ENCODE data around the gene RPA3.

RPA3 gene

DNA sequence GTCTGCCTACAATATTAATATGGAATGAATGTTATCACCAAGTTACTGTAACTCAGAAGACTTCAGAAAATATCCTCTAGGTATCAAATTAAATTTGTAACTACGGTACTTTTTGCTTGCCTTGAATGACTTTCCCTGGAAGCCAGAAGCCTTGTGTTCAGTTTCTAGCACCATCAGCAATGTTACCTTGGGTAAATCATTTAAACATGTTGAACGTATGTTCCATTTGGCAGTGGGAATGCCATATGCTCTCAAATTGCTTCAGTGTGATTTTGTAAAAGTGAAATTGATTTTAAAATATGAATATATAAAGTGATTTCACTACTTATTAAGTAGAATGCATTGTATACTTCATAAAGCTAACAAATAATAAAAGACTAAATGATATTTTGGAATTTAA is 11.2 kb downstream of the RPA3 start:
- Histone ChIP-seq H3K27ac (ENCODE audit: insufficient read depth, low read length, poor library complexity, severe bottlenecking) (no peak overlapping the region), H3K27me3 (replicated peaks; ENCODE audit: control insufficient read depth, insufficient read depth, low read length, poor library complexity, severe bottlenecking) (no peaks in the 10 kb centered on the region), H3K9me3 (ENCODE audit: control insufficient read depth, low read length) (no peaks in the 10 kb centered on the region), H3K4me3 (ENCODE audit: insufficient read depth, low read depth, low read length, poor library complexity, severe bottlenecking) (no peak overlapping the region), H3K36me3 (ENCODE audit: control insufficient read depth, insufficient read depth, low read length) (no peaks in the 10 kb centered on the region), H3K4me1 (ENCODE audit: control insufficient read depth, insufficient read depth, low read length, poor library complexity, severe bottlenecking) (no peaks in the 10 kb centered on the region)
- no peak for DNase-seq

DNA sequence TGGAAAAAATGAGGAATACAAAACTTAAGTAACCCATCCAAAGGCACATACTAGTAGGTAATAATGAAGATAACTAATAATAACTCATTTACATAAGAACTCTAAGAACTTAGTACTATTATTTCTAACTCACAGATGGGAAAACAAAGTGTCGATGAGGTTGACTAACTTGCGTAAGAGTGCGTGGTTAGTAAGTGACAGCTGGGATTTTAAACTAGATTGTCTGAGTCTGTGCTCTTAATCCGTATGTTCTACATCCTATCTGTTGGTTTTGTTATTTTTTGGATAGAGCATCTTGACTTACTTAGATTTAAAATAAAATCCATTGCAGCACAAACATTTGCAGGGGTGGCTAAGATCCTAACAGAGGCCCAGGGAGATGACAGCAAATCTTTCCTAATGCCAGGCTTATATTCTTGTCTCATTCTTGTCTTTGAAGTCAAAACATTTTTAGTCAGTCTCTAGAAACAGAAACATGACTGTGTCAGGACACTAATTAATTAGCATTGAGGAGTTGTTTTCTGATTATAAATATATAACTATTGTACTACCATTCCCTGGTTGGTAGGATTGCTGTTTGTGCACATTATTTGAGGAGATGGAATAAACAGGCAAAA is 11.7 kb downstream of the RPA3 start:
- Histone ChIP-seq H3K27me3 (replicated peaks; ENCODE audit: control insufficient read depth, insufficient read depth, low read length, poor library complexity, severe bottlenecking) (no peaks in the 10 kb centered on the region), H3K4me1 (ENCODE audit: control insufficient read depth, insufficient read depth, low read length, poor library complexity, severe bottlenecking) (no peaks in the 10 kb centered on the region), H3K4me3 (ENCODE audit: insufficient read depth, low read depth, low read length, poor library complexity, severe bottlenecking) (no peak overlapping the region), H3K36me3 (ENCODE audit: control insufficient read depth, insufficient read depth, low read length) (no peaks in the 10 kb centered on the region), H3K9me3 (ENCODE audit: control insufficient read depth, low read length) (no peaks in the 10 kb centered on the region), H3K27ac (ENCODE audit: insufficient read depth, low read length, poor library complexity, severe bottlenecking) (no peak overlapping the region)
- no peak for DNase-seq

DNA sequence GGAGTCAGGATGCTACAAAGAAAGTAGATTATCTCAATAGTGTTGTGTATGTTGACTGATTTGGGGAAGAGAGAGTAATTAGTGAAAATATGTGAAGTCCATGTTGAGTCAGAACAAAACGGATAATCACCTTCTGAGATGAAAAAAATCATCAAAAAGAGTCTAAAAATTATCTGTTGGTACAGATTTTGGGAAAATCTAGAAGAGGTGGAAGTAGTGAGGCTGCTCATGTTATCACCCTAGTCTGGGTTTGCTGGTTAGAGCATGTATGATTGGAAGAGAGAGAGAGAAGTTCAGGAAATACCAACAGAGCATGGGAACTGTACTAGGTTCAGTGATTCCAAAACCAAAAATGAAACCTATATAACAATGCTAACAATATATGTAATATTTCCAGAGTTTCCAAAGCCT is 12.3 kb downstream of the RPA3 start:
- no peaks in the 10 kb centered on the region for H3K27me3 ChIP-seq (replicated peaks; ENCODE audit: control insufficient read depth, insufficient read depth, low read length, poor library complexity, severe bottlenecking)
- H3K36me3 ChIP-seq (ENCODE audit: control insufficient read depth, insufficient read depth, low read length) = no peaks in the 10 kb centered on the region
- no peak for DNase-seq
- H3K9me3 ChIP-seq (ENCODE audit: control insufficient read depth, low read length) = no peaks in the 10 kb centered on the region
- no peaks in the 10 kb centered on the region for H3K4me1 ChIP-seq (ENCODE audit: control insufficient read depth, insufficient read depth, low read length, poor library complexity, severe bottlenecking)
- H3K4me3 ChIP-seq (ENCODE audit: insufficient read depth, low read depth, low read length, poor library complexity, severe bottlenecking) = no peak overlapping the region
- no peak overlapping the region for H3K27ac ChIP-seq (ENCODE audit: insufficient read depth, low read length, poor library complexity, severe bottlenecking)

DNA sequence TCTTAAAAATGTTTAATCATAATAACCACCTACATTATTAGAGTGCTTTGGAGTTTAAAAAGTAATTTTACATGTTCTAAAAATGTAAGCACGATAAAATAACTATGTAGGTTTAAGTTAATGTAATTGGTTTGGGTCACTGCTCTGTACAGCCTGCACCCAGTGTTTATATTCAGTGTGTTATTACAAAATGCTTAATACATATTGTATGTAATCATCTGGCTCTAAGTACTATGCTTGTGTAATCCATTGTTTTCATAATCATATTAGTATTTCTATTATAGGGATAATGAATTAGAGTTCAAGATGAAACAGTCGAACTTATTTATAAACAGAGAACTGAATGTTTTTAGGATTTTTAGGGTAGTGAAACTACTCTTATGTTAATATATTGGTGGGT is 13.1 kb downstream of the RPA3 start:
- Histone ChIP-seq H3K27me3 (replicated peaks; ENCODE audit: control insufficient read depth, insufficient read depth, low read length, poor library complexity, severe bottlenecking) (no peaks in the 10 kb centered on the region), H3K9me3 (ENCODE audit: control insufficient read depth, low read length) (no peaks in the 10 kb centered on the region), H3K4me3 (ENCODE audit: insufficient read depth, low read depth, low read length, poor library complexity, severe bottlenecking) (no peak overlapping the region), H3K36me3 (ENCODE audit: control insufficient read depth, insufficient read depth, low read length) (no peaks in the 10 kb centered on the region), H3K4me1 (ENCODE audit: control insufficient read depth, insufficient read depth, low read length, poor library complexity, severe bottlenecking) (no peaks in the 10 kb centered on the region), H3K27ac (ENCODE audit: insufficient read depth, low read length, poor library complexity, severe bottlenecking) (no peak overlapping the region)
- no peak for DNase-seq

DNA sequence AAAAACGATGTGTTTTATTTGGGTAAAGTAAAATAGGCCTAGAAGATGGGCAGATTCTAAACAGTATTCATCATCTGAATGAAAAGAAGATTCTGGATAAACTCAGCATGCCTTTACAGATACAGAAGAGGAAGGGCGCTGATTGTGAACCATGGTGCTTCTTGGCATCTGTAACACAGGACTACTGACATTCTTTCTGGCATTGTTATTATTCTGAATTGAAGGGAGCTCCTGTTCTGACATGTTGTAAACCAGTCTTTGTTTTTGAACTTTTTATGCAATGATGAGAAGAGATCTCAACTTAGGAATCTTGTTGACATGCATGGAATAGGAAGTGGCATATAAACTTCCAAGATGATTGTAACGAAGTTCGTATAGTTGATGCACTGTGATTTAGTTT is 13.5 kb downstream of the RPA3 start:
- Histone ChIP-seq H3K36me3 (ENCODE audit: control insufficient read depth, insufficient read depth, low read length) (no peaks in the 10 kb centered on the region), H3K9me3 (ENCODE audit: control insufficient read depth, low read length) (no peaks in the 10 kb centered on the region), H3K4me1 (ENCODE audit: control insufficient read depth, insufficient read depth, low read length, poor library complexity, severe bottlenecking) (no peaks in the 10 kb centered on the region), H3K4me3 (ENCODE audit: insufficient read depth, low read depth, low read length, poor library complexity, severe bottlenecking) (no peak overlapping the region), H3K27me3 (replicated peaks; ENCODE audit: control insufficient read depth, insufficient read depth, low read length, poor library complexity, severe bottlenecking) (no peaks in the 10 kb centered on the region), H3K27ac (ENCODE audit: insufficient read depth, low read length, poor library complexity, severe bottlenecking) (no peak overlapping the region)
- no peak for DNase-seq

DNA sequence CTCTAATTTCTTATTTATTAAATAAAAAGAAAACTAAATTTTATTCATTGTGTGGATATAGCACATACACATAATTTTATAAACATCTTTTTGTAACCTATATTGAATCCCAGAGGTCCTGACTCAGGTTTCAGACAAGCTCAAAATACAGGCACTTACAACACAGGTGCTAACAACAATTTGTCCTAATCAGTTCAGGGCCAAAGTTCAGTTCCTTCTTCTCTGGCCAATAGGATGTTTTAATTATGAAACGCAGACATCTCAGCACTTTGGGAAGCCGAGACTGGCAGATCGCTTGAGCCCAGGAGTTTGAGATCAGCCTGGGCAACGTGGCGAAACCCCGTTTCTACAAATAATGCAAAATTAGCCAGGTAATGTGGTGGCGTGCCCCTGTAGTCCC is 15.0 kb downstream of the RPA3 start:
- Histone ChIP-seq H3K27ac (ENCODE audit: insufficient read depth, low read length, poor library complexity, severe bottlenecking) (no peak overlapping the region), H3K36me3 (ENCODE audit: control insufficient read depth, insufficient read depth, low read length) (no peaks in the 10 kb centered on the region), H3K27me3 (replicated peaks; ENCODE audit: control insufficient read depth, insufficient read depth, low read length, poor library complexity, severe bottlenecking) (no peaks in the 10 kb centered on the region), H3K4me1 (ENCODE audit: control insufficient read depth, insufficient read depth, low read length, poor library complexity, severe bottlenecking) (no peaks in the 10 kb centered on the region), H3K4me3 (ENCODE audit: insufficient read depth, low read depth, low read length, poor library complexity, severe bottlenecking) (no peak overlapping the region), H3K9me3 (ENCODE audit: control insufficient read depth, low read length) (no peaks in the 10 kb centered on the region)
- no peak for DNase-seq

DNA sequence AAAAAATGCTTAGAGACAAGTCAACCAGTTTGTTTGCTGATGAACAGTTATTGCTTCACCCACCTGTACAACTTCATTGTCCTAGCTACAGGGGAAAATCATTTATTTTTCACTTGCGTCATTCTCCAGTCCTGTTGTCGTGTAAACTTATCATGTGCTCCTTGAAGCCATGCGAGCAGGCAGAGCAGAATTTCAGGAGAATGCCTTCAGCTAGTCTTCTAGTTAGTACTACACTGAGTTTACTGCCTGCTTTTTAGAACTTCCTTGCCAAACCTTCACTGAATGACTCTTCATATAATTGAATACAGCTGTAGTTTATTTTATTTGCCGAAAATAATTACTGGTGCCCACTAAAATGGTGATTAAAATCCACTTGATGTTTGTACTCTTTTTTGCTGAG is 15.6 kb downstream of the RPA3 start:
- H3K9me3 ChIP-seq (ENCODE audit: control insufficient read depth, low read length) = no peaks in the 10 kb centered on the region
- no peak overlapping the region for H3K27ac ChIP-seq (ENCODE audit: insufficient read depth, low read length, poor library complexity, severe bottlenecking)
- no peak overlapping the region for H3K4me3 ChIP-seq (ENCODE audit: insufficient read depth, low read depth, low read length, poor library complexity, severe bottlenecking)
- no peaks in the 10 kb centered on the region for H3K4me1 ChIP-seq (ENCODE audit: control insufficient read depth, insufficient read depth, low read length, poor library complexity, severe bottlenecking)
- DNase-seq = no peak
- no peaks in the 10 kb centered on the region for H3K36me3 ChIP-seq (ENCODE audit: control insufficient read depth, insufficient read depth, low read length)
- H3K27me3 ChIP-seq (replicated peaks; ENCODE audit: control insufficient read depth, insufficient read depth, low read length, poor library complexity, severe bottlenecking) = no peaks in the 10 kb centered on the region

DNA sequence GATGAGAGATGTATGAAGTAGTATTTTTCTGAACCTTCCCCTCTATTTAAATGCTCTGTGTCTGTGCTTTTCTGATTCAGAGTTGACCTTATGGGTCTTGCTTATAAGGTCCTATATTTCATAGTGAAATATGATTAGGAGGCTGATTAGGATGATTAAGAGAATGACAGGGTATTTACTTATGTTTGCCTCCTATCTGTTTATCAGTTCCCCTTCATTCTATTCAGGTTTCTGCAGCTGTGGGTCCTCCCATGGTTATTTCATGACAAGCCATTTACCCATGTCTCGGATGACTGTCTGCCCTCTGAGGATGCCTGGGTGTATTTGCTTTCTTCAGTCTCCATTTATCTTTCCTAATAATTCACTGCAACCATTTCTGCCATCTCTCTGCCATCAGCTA is 16.9 kb downstream of the RPA3 start:
- no peak for DNase-seq
- no peak overlapping the region for H3K27ac ChIP-seq (ENCODE audit: insufficient read depth, low read length, poor library complexity, severe bottlenecking)
- H3K4me1 ChIP-seq (ENCODE audit: control insufficient read depth, insufficient read depth, low read length, poor library complexity, severe bottlenecking) = no peaks in the 10 kb centered on the region
- H3K4me3 ChIP-seq (ENCODE audit: insufficient read depth, low read depth, low read length, poor library complexity, severe bottlenecking) = no peak overlapping the region
- H3K9me3 ChIP-seq (ENCODE audit: control insufficient read depth, low read length) = no peaks in the 10 kb centered on the region
- H3K27me3 ChIP-seq (replicated peaks; ENCODE audit: control insufficient read depth, insufficient read depth, low read length, poor library complexity, severe bottlenecking) = no peaks in the 10 kb centered on the region
- no peaks in the 10 kb centered on the region for H3K36me3 ChIP-seq (ENCODE audit: control insufficient read depth, insufficient read depth, low read length)

DNA sequence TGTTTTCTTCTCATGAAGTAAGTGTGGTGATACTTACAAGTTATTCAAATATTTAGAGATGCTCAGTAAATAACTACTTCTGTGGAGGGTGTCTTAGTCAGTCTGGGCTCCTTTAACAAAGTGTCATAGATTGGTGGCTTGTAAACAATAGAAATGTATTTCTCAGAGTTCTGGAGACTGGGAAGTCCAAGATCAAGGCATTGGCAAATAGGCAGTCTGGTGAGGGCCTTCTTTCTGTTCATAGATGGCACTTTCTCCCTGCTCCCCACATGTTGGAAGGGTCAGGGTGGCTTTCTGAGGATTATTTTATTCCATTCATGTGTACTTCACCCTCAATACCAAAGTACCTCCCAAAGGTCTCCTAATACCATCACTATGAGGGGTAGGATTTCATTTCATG is 18.4 kb downstream of the RPA3 start:
- H3K4me1 ChIP-seq (ENCODE audit: control insufficient read depth, insufficient read depth, low read length, poor library complexity, severe bottlenecking) = no peaks in the 10 kb centered on the region
- no peak overlapping the region for H3K27ac ChIP-seq (ENCODE audit: insufficient read depth, low read length, poor library complexity, severe bottlenecking)
- no peak for DNase-seq
- H3K27me3 ChIP-seq (replicated peaks; ENCODE audit: control insufficient read depth, insufficient read depth, low read length, poor library complexity, severe bottlenecking) = no peaks in the 10 kb centered on the region
- no peak overlapping the region for H3K4me3 ChIP-seq (ENCODE audit: insufficient read depth, low read depth, low read length, poor library complexity, severe bottlenecking)
- H3K36me3 ChIP-seq (ENCODE audit: control insufficient read depth, insufficient read depth, low read length) = no peaks in the 10 kb centered on the region
- no peaks in the 10 kb centered on the region for H3K9me3 ChIP-seq (ENCODE audit: control insufficient read depth, low read length)

DNA sequence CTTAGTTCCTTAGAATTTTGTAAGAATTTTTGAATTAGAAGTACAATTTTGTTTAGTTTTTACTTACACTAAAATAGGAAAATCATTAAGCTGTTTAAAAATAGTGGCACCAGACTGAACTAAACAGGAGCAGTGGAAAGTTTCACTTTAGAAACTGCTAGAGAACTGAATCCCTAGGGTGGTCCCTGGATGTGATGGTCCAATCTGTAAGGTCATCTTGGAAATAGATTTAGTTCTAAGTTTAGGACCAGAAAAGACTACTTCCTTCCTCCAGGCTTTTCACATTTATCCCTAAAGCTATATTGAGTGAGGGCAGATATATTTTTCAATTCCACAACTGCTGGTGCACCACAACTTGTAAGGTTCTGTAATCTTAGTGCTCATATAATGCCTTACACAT is 19.0 kb downstream of the RPA3 start:
- H3K9me3 ChIP-seq (ENCODE audit: control insufficient read depth, low read length) = no peaks in the 10 kb centered on the region
- no peak overlapping the region for H3K27ac ChIP-seq (ENCODE audit: insufficient read depth, low read length, poor library complexity, severe bottlenecking)
- H3K4me3 ChIP-seq (ENCODE audit: insufficient read depth, low read depth, low read length, poor library complexity, severe bottlenecking) = no peak overlapping the region
- no peaks in the 10 kb centered on the region for H3K27me3 ChIP-seq (replicated peaks; ENCODE audit: control insufficient read depth, insufficient read depth, low read length, poor library complexity, severe bottlenecking)
- DNase-seq = no peak
- no peaks in the 10 kb centered on the region for H3K36me3 ChIP-seq (ENCODE audit: control insufficient read depth, insufficient read depth, low read length)
- no peaks in the 10 kb centered on the region for H3K4me1 ChIP-seq (ENCODE audit: control insufficient read depth, insufficient read depth, low read length, poor library complexity, severe bottlenecking)

DNA sequence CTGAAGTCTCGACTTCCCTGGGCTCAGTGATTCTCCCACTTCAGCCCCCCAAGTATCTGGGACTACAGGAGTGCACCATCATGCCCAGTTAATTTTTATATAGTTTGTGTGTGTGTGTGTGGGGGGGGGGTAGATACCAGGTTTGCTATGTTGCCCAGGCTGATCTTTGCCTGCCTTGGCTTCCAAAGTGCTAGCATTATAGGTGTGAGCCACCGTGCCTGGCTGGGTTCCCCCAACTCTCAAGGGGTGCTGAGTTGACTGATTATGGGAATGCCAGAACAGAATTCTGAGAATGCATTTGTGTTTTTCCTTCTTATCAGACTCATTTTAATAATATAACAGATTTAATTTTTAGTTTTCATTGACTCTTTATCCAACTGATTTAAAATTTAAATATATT is 19.5 kb downstream of the RPA3 start:
- no peaks in the 10 kb centered on the region for H3K36me3 ChIP-seq (ENCODE audit: control insufficient read depth, insufficient read depth, low read length)

More for the DNA sequence above, 19.5 kb downstream of the RPA3 start:
- H3K27me3 ChIP-seq (replicated peaks; ENCODE audit: control insufficient read depth, insufficient read depth, low read length, poor library complexity, severe bottlenecking) = no peaks in the 10 kb centered on the region
- DNase-seq = no peak
- no peak overlapping the region for H3K4me3 ChIP-seq (ENCODE audit: insufficient read depth, low read depth, low read length, poor library complexity, severe bottlenecking)
- no peaks in the 10 kb centered on the region for H3K9me3 ChIP-seq (ENCODE audit: control insufficient read depth, low read length)
- H3K4me1 ChIP-seq (ENCODE audit: control insufficient read depth, insufficient read depth, low read length, poor library complexity, severe bottlenecking) = no peaks in the 10 kb centered on the region
- no peak overlapping the region for H3K27ac ChIP-seq (ENCODE audit: insufficient read depth, low read length, poor library complexity, severe bottlenecking)
